Measurements from ENCODE around the gene C14orf180. TPM values are rescaled to one million over a fixed set of nuclear protein-coding genes. Genes with fewer than 3 reads are reported as not detected.

Gene C14orf180
- total RNA-seq, 1 donor from 2014 or later: not detected

DNA sequence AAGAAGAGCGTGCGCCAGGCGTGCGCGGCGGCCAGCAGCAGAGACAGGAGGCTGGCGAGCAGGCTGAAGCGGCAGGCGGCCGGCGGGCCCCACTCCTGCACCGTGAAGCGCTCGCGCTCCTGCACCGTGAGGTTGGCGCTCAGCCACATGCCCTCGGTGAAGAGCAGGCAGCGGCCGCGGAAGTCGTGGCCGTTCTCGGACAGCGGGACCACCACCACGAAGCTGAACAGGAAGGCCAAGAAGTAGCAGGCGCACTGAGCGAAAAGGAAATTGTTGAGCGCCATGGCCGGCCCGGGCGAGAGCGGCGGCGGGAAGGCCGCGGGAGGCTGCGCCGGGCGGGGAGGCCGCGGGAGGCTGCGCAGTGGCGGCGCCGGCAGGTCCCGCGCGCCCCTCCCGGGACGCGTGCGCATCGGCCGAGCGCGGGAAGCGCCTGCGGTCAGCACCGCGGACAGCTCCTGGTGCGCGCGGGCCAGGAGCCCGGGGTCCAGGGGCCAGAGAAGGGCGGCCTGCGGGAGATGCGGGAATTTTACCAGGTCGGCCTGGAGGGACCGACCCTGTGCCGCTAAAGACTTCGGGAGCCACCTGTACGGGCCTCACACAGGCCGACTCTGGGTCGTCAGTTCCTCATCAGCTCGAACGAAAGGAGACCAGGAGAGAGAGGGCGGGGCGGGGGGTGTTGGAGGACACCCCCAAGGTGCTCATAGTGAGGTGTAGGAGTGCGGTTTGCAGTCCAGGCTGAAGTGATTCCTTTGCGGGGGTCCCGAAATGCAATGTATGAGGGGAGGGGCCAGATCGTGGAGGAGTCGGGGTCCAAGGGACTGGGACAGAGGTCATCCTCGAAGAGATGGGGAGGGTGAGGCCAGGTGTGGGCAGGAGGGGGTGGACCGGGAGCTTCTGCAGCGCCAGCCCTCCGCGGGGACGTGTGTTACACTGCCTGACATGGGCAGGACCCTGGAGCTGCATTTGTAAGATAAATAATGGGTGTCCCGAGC lies 25.2 kb downstream of the C14orf180 start, which contains the start of gene TMEM179:
Gene TMEM179 (minus strand): TSS at position 315 of the 992 bp plus-strand sequence. CDS start 31 bp downstream, at position 284.
- no peak within 1 kb of the TSS for H3K27ac ChIP-seq
- peak within 1 kb of the TSS; percentile 98 for H2AFZ ChIP-seq (replicated peaks)

GRCh38 chr14:104609666-104610065 lies 30.1 kb downstream of the C14orf180 start:
- Mint-ChIP-seq H3K4me1 (peaks cover 6% of the 10 kb centered on the region), H3K27ac (no peak overlapping the region), H3K27me3 (ENCODE audit: insufficient read depth, low read depth) (peaks cover 41% of the 10 kb centered on the region), H3K9me3 (no peaks in the 10 kb centered on the region), H3K4me3 (no peak overlapping the region), H3K36me3 (no peaks in the 10 kb centered on the region)
- Histone ChIP-seq H3K36me3 (no peaks in the 10 kb centered on the region), H3K9ac (no peak overlapping the region), H4K20me1 (ENCODE audit: low read depth) (peaks cover 7% of the 10 kb centered on the region), H3K27ac (no peak overlapping the region), H3K9me3 (ENCODE audit: low read depth) (no peaks in the 10 kb centered on the region), H3K4me3 (no peak overlapping the region), H3F3A (ENCODE audit: low read depth) (no peaks in the 10 kb centered on the region), H2AFZ (replicated peaks) (no peak overlapping the region), H3K27me3 (peaks cover 64% of the 10 kb centered on the region), H3K4me2 (no peak overlapping the region), H3K4me1 (peaks cover 7% of the 10 kb centered on the region), H3K79me2 (ENCODE audit: low read depth) (no peaks in the 10 kb centered on the region)
- TF ChIP-seq, protein P1, sequence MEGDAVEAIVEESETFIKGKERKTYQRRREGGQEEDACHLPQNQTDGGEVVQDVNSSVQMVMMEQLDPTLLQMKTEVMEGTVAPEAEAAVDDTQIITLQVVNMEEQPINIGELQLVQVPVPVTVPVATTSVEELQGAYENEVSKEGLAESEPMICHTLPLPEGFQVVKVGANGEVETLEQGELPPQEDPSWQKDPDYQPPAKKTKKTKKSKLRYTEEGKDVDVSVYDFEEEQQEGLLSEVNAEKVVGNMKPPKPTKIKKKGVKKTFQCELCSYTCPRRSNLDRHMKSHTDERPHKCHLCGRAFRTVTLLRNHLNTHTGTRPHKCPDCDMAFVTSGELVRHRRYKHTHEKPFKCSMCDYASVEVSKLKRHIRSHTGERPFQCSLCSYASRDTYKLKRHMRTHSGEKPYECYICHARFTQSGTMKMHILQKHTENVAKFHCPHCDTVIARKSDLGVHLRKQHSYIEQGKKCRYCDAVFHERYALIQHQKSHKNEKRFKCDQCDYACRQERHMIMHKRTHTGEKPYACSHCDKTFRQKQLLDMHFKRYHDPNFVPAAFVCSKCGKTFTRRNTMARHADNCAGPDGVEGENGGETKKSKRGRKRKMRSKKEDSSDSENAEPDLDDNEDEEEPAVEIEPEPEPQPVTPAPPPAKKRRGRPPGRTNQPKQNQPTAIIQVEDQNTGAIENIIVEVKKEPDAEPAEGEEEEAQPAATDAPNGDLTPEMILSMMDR (IDR thresholded peaks at IDR 0.05): no peak
- no peak for DNase-seq (ENCODE audit: low spot score)

More for the DNA sequence above, 25.2 kb downstream of the C14orf180 start, which contains the start of gene TMEM179:
- no peaks in the 10 kb centered on the region for H3K36me3 ChIP-seq
- H3K9me3 ChIP-seq (ENCODE audit: low read depth): no peaks in the 10 kb centered on the region
- Mint-ChIP-seq H3K27ac (no peak within 1 kb of the TSS), H3K27me3 (ENCODE audit: insufficient read depth, low read depth) (peaks cover 42% of the 10 kb centered on the region), H3K36me3 (no peaks in the 10 kb centered on the region), H3K4me1 (peaks cover 18% of the 10 kb centered on the region), H3K4me3 (peak within 1 kb of the TSS; percentile 80), H3K9me3 (no peaks in the 10 kb centered on the region)
- peak within 1 kb of the TSS; percentile 55 for H3K4me3 ChIP-seq
- peak; percentile 93 for DNase-seq (ENCODE audit: low spot score)
- H3K4me2 ChIP-seq: peak within 1 kb of the TSS; percentile 99
- H3K27me3 ChIP-seq: peaks cover 61% of the 10 kb centered on the region
- TF ChIP-seq EZH2phosphoT487 (IDR thresholded peaks at IDR 0.05): peak; percentile 33
- TF ChIP-seq, protein P1 (IDR thresholded peaks at IDR 0.05): no peak
- no peak for TF ChIP-seq EZH2 (IDR thresholded peaks at IDR 0.05)
- no peaks in the 10 kb centered on the region for H3K79me2 ChIP-seq (ENCODE audit: low read depth)
- no peak within 1 kb of the TSS for H3K9ac ChIP-seq
- H4K20me1 ChIP-seq (ENCODE audit: low read depth): peaks cover 24% of the 10 kb centered on the region
- no peaks in the 10 kb centered on the region for H3F3A ChIP-seq (ENCODE audit: low read depth)
- peaks cover 21% of the 10 kb centered on the region for H3K4me1 ChIP-seq

DNA sequence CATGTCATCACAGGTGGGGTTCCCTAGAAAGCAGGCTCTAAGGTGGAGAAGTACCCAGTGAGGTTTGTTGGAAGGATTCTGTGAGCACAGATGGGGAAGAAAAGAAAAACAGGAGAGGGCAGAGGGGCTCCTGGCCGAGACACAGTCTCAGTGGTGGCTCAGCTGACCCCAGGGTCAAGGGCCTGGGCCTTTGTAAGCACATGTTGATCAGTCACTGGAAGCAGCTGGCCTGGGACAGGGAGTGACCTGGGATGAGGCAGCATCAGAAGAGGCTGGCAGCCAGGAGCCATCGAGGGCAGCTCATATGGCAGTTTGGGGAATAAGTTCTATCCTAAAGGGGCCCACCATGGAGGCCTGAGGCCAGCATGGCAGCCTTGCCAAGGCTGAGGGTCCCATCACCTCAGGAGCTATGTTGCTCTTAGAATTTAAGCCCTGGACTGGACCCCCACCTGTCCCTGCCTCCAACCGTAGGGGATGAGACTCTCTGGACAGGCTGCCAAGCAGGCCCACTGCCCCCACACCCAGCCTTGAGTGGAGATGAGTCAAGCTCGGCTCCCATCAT lies 31.3 kb downstream of the C14orf180 start:
- no peak overlapping the region for H3K27ac Mint-ChIP-seq
- Histone ChIP-seq H3K9me3 (ENCODE audit: low read depth) (no peaks in the 10 kb centered on the region), H3K4me1 (no peaks in the 10 kb centered on the region), H2AFZ (replicated peaks) (no peak overlapping the region), H4K20me1 (ENCODE audit: low read depth) (peaks cover 3% of the 10 kb centered on the region), H3K79me2 (ENCODE audit: low read depth) (no peaks in the 10 kb centered on the region), H3K27me3 (peaks cover 64% of the 10 kb centered on the region), H3K36me3 (no peaks in the 10 kb centered on the region), H3K9ac (no peak overlapping the region), H3F3A (ENCODE audit: low read depth) (no peaks in the 10 kb centered on the region), H3K4me2 (no peak overlapping the region), H3K4me3 (no peak overlapping the region), H3K27ac (no peak overlapping the region)
- no peak for DNase-seq (ENCODE audit: low spot score)
- no peaks in the 10 kb centered on the region for H3K36me3 Mint-ChIP-seq
- peaks cover 33% of the 10 kb centered on the region for H3K27me3 Mint-ChIP-seq (ENCODE audit: insufficient read depth, low read depth)
- H3K4me1 Mint-ChIP-seq: no peaks in the 10 kb centered on the region
- no peak overlapping the region for H3K4me3 Mint-ChIP-seq
- H3K9me3 Mint-ChIP-seq: no peaks in the 10 kb centered on the region
- TF ChIP-seq EZH2phosphoT487 (IDR thresholded peaks at IDR 0.05) (no peak), EZH2 (IDR thresholded peaks at IDR 0.05) (no peak)
- TF ChIP-seq, protein P1 (IDR thresholded peaks at IDR 0.05): no peak

All from neural progenitor cell (in vitro differentiated cells).